Activated CD8-positive, alpha-beta T cell treated with anti-CD3 and anti-CD28 coated beads for 36 hours (primary cell): ENCODE data around the gene KLHL29. TPM values are rescaled to one million over a fixed set of nuclear protein-coding genes. Genes with fewer than 3 reads are reported as not detected.

Experiments used
- ATAC-seq: fragments of 200-7000 bp; cut with Tn5 transposase; one replicate; pipeline ENCODE4 v1.10.0; 2021; ENCODE audit warnings: mild to moderate bottlenecking, moderate library complexity
- CTCF ChIA-PET: fragments of 350-600 bp; sonication (Branson Sonifier 250); formaldehyde crosslinking; loops from one replicate; lab custom pipeline; 2021; ENCODE audit warnings: antibody characterized with exemption; lab: Charles Lee
- POLR2A ChIA-PET: fragments of 350-600 bp; sonication (Branson Sonifier 250); formaldehyde crosslinking; loops from one replicate; lab custom pipeline; 2021; ENCODE audit warnings: antibody characterized with exemption; lab: Charles Lee
- DNase-seq: peaks from one replicate; pipeline ENCODE4 v3.0.0-alpha.2; 2020
- H3K27ac Mint-ChIP-seq: one replicate; pipeline ENCODE4 v1.8.0; 2021; ENCODE audit warnings: mild to moderate bottlenecking, mixed read lengths
- H3K27me3 Mint-ChIP-seq: one replicate; pipeline ENCODE4 v1.8.0; 2021; ENCODE audit warnings: mixed read lengths
- H3K36me3 Mint-ChIP-seq: one replicate; pipeline ENCODE4 v1.8.0; 2021; ENCODE audit warnings: low read depth, mixed read lengths
- H3K4me1 Mint-ChIP-seq: one replicate; pipeline ENCODE4 v1.8.0; 2021; ENCODE audit warnings: low read depth, mixed read lengths
- H3K4me3 Mint-ChIP-seq: one replicate; pipeline ENCODE4 v1.8.0; 2021; ENCODE audit warnings: mild to moderate bottlenecking, moderate library complexity, mixed read lengths
- H3K9me3 Mint-ChIP-seq: one replicate; pipeline ENCODE4 v1.8.0; 2021; ENCODE audit warnings: mixed read lengths
- CTCF ChIP-seq: fragments of 200-600 bp; IDR thresholded peaks from one replicate; pipeline ENCODE4 v1.8.0; 2022; ENCODE audit warnings: antibody characterized with exemption, mild to moderate bottlenecking
- intact Hi-C: fragments of 100-400 bp; cut with micrococcal nuclease; formaldehyde crosslinking; loops from one replicate; pipeline ENCODE4 v1.10.0; 2022
- total RNA-seq, 2 experiments: library from RNA; stranded (reverse); gene quantifications; one replicate each; pipeline ENCODE4 v1.2.3, GENCODE V29; 2021

KLHL29 gene
- total RNA-seq, 2 experiments from 2014 or later: 1.0 to 1.2 TPM

GRCh38 chr2:23695214-23695889 lies 310.4 kb downstream of the KLHL29 start:
- H3K36me3 Mint-ChIP-seq: no peaks in the 10 kb centered on the region
- no peak for TF ChIP-seq CTCF
- H3K4me1 Mint-ChIP-seq: no peaks in the 10 kb centered on the region
- ChIA-PET POLR2A (no interaction called here), CTCF (no interaction called here)
- ATAC-seq (no peak), DNase-seq (no peak)
- no peak overlapping the region for H3K4me3 Mint-ChIP-seq
- no peaks in the 10 kb centered on the region for H3K9me3 Mint-ChIP-seq
- intact Hi-C loops: no loop called here
- H3K27ac Mint-ChIP-seq: no peak overlapping the region
- H3K27me3 Mint-ChIP-seq: no peaks in the 10 kb centered on the region

- H3K27ac Mint-ChIP-seq: no peak overlapping the region
- H3K9me3 Mint-ChIP-seq: no peaks in the 10 kb centered on the region
- H3K36me3 Mint-ChIP-seq: peaks cover 3% of the 10 kb centered on the region
- DNase-seq: no peak
- H3K4me3 Mint-ChIP-seq: no peak overlapping the region
- no peaks in the 10 kb centered on the region for H3K4me1 Mint-ChIP-seq
- ATAC-seq: no peak
- TF ChIP-seq CTCF: no peak
- H3K27me3 Mint-ChIP-seq: no peaks in the 10 kb centered on the region
- ChIA-PET CTCF (no interaction called here), POLR2A (no interaction called here)
- intact Hi-C loops: no loop called here
Measured at GRCh38 chr2:23695890-23696751, 311.1 kb downstream of the KLHL29 start.

- ChIA-PET CTCF (no interaction called here), POLR2A (no interaction called here)
- no peaks in the 10 kb centered on the region for H3K4me1 Mint-ChIP-seq
- no peak overlapping the region for H3K27ac Mint-ChIP-seq
- no peak overlapping the region for H3K4me3 Mint-ChIP-seq
- H3K27me3 Mint-ChIP-seq: no peaks in the 10 kb centered on the region
- ATAC-seq (no peak), DNase-seq (no peak)
- no peak for TF ChIP-seq CTCF
- H3K36me3 Mint-ChIP-seq: peaks cover 3% of the 10 kb centered on the region
- H3K9me3 Mint-ChIP-seq: no peaks in the 10 kb centered on the region
- intact Hi-C loops: no loop called here
Measured at GRCh38 chr2:23696752-23697045, 311.7 kb downstream of the KLHL29 start.

GRCh38 chr2:23697256-23698075 lies 312.5 kb downstream of the KLHL29 start:
- TF ChIP-seq CTCF: no peak
- Mint-ChIP-seq H3K27ac (no peak overlapping the region), H3K4me3 (no peak overlapping the region), H3K4me1 (no peaks in the 10 kb centered on the region), H3K9me3 (no peaks in the 10 kb centered on the region), H3K27me3 (no peaks in the 10 kb centered on the region), H3K36me3 (peaks cover 3% of the 10 kb centered on the region)
- no peak for DNase-seq
- no peak for ATAC-seq
- ChIA-PET POLR2A (no interaction called here), CTCF (no interaction called here)
- intact Hi-C loops: no loop called here
